ENCODE data around the gene PADI1.

Gene PADI1

GRCh38 chr1:17274186-17275170, 69.5 kb downstream of the PADI1 start:
- DNase-seq, result no peak

GRCh38 chr1:17276568-17276967, 71.6 kb downstream of the PADI1 start:
- no peak for DNase-seq

- no peak for DNase-seq
Measured at GRCh38 chr1:17277511-17278159, 72.7 kb downstream of the PADI1 start.

- no peak for DNase-seq
Measured at GRCh38 chr1:17278996-17279830, 74.3 kb downstream of the PADI1 start.

GRCh38 chr1:17280436-17280835, 75.5 kb downstream of the PADI1 start:
- DNase-seq, result no peak

- no peak for DNase-seq
Measured at GRCh38 chr1:17280894-17281293, 76.0 kb downstream of the PADI1 start.

GRCh38 chr1:17281775-17282181, 76.8 kb downstream of the PADI1 start:
- DNase-seq, result no peak

GRCh38 chr1:17282836-17283235, 77.9 kb downstream of the PADI1 start:
- DNase-seq, result no peak

GRCh38 chr1:17286646-17287045, 81.7 kb downstream of the PADI1 start:
- no peak for DNase-seq

GRCh38 chr1:17287130-17287776, 82.3 kb downstream of the PADI1 start:
- DNase-seq, result no peak

GRCh38 chr1:17289721-17290120, 84.8 kb downstream of the PADI1 start:
- DNase-seq, result no peak

- DNase-seq, result no peak
Measured at GRCh38 chr1:17290553-17290952, 85.6 kb downstream of the PADI1 start.

GRCh38 chr1:17292299-17293160, 87.6 kb downstream of the PADI1 start:
- DNase-seq, result no peak

GRCh38 chr1:17293681-17294425, 88.9 kb downstream of the PADI1 start:
- no peak for DNase-seq

- no peak for DNase-seq
Measured at GRCh38 chr1:17295292-17295691, 90.4 kb downstream of the PADI1 start.
